WERI-Rb-1 (cell line): ENCODE measurements around the gene GPS1.
A peak's percentile ranks its signal among the peaks of the same experiment; 100 is the strongest.

Source experiments
- DNase-seq: peaks from one replicate; pipeline ENCODE4 v3.0.0-alpha.2; 2020
- H3K27ac ChIP-seq: fragments of 250-450 bp; sonication (Bioruptor Pico); 2 replicates; pipeline ENCODE4 v1.5.1; 2020; ENCODE audit warnings: mild to moderate bottlenecking, moderate library complexity
- H3K27me3 ChIP-seq: fragments of 250-450 bp; sonication (Bioruptor Pico); 2 replicates; pipeline ENCODE4 v1.5.1; 2021; ENCODE audit warnings: mild to moderate bottlenecking, low read depth, moderate library complexity; ENCODE audit not compliant: insufficient read depth, severe bottlenecking
- H3K36me3 ChIP-seq: fragments of 250-450 bp; sonication (Bioruptor Pico); 2 replicates; pipeline ENCODE4 v1.5.1; 2020; ENCODE audit warnings: mild to moderate bottlenecking, moderate library complexity
- H3K4me3 ChIP-seq: 2 replicates; pipeline ENCODE4 v1.5.1; 2011; ENCODE audit warnings: low read depth, mild to moderate bottlenecking, control low read depth, low read length
- H3K9me3 ChIP-seq: fragments of 250-450 bp; sonication (Bioruptor Pico); 2 replicates; pipeline ENCODE4 v1.5.1; 2021; ENCODE audit warnings: mild to moderate bottlenecking, moderate library complexity; ENCODE audit not compliant: severe bottlenecking
- TF ChIP-seq, protein P1 (sequence below): IDR thresholded peaks from 2 replicates; pipeline ENCODE4 v1.5.1; 2011; ENCODE audit warnings: low read depth, mild to moderate bottlenecking, control low read depth, inconsistent platforms, low read length

Gene GPS1

DNA sequence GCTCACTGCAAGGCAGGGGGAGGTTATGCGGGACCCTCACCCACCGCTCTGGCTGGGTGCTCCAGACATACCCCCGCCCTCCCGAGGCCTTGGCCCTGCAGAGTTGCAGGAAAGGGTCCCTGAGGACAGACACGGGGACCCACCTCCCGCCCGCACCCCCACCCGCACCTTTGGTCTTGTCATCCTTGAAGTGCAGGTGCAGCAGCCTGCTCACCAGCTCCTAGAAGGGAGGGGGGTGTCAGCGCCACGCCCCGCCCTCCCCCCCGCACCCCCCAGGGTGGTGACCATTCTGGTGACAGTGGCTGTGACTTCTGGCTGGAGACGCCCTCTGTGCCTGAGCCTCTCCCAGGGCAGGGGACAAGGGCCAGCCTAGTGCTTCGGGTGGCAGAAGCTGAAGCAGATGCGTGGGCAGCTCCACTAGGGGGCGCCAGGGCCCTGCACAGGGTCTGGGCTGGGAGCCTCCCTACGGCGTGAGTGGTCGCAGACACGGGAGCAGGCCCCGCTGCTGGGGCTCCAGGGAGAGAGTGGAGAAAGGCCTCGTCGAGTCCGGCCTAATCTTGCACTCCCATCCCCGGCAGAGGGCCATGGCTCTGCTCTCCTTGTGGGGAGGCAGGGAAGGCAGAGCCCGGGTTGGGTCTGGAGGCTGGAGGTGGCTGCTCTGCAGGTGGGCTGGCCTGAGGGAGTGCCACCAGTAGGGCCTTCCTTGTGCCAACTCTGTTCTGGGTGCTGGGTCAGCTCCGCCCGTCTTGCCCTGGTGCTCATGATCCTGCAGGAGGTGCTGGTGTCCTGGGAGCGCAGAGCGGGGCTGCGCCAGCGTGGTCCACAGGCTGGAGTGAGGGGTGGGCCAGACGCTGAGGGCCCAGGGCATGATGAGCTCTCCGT lies 31.8 kb upstream of the GPS1 start:
- peak; percentile 91 for DNase-seq
- Histone ChIP-seq H3K36me3 (peaks cover 32% of the 10 kb centered on the region), H3K27ac (peak overlapping the region; percentile 40), H3K4me3 (no peak overlapping the region), H3K9me3 (no peaks in the 10 kb centered on the region), H3K27me3 (no peaks in the 10 kb centered on the region)
- TF ChIP-seq, protein P1, sequence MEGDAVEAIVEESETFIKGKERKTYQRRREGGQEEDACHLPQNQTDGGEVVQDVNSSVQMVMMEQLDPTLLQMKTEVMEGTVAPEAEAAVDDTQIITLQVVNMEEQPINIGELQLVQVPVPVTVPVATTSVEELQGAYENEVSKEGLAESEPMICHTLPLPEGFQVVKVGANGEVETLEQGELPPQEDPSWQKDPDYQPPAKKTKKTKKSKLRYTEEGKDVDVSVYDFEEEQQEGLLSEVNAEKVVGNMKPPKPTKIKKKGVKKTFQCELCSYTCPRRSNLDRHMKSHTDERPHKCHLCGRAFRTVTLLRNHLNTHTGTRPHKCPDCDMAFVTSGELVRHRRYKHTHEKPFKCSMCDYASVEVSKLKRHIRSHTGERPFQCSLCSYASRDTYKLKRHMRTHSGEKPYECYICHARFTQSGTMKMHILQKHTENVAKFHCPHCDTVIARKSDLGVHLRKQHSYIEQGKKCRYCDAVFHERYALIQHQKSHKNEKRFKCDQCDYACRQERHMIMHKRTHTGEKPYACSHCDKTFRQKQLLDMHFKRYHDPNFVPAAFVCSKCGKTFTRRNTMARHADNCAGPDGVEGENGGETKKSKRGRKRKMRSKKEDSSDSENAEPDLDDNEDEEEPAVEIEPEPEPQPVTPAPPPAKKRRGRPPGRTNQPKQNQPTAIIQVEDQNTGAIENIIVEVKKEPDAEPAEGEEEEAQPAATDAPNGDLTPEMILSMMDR = peak; percentile 99

DNA sequence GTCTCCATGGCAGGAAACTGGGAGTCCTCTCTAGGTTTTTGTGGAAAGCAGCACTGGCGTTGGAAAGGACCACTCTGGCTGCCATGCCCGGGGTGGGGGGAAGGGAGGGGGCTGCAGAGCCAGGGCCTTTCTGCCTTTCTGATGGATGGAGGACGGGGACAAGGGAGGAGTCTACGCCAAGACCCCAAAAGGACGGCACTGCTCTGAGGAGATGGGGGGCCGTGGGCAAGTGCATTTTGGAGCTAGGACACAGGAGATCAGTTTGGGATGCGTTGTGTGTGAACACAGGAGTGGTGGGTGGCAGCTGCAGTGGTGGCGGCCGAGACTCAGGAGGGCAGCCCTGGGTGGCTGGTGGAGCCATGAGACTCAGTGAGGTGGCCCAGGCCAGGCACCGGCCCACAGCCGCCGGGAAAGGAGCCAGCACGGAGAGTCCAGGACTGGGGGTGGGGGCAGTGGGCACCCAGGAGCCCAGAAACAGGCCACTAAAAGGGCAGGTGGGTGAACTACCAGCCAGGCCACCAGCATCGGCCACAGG lies 31.1 kb upstream of the GPS1 start:
- Histone ChIP-seq H3K9me3 (no peaks in the 10 kb centered on the region), H3K27me3 (no peaks in the 10 kb centered on the region), H3K36me3 (peaks cover 34% of the 10 kb centered on the region), H3K4me3 (no peak overlapping the region), H3K27ac (no peak overlapping the region)
- no peak for DNase-seq
- TF ChIP-seq, protein P1 = no peak

DNA sequence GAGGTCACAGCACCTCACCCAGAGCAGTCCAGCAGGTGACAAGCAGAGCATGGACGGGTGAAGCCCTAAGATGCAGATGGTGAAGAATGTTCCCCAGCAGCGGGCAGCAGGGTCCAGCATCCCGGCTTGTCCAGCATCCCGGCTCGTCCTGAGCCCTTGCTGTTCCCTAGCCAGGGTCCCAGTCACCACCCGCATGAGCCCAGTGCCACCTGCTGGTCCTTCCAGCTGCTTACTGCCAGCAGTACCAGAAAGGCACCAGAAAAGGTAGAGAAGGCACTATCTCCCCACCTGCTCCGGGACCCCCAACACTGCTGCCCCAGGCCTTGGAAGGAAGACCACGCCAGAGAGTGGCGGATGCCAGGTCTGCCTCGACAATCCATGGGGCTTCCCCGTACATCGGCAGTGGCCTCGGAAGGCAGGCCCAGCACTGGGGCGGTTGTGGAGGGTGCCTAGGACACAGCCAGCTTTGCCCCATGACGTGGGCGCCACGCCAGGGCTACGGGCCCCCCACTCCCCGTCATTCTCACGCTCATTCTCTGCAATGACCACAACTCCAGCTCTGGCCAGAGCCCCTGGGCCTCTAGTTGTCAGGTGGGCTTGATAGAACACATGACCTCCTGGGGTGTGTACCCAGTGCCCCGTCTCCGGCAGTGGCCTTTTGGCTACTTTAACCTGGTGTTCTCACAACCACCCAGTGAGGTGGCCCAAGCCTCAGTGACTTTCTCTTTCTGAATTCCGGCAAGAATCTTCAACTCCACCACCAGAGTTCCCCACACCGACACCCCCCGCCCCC lies 30.4 kb upstream of the GPS1 start:
- Histone ChIP-seq H3K27me3 (no peaks in the 10 kb centered on the region), H3K36me3 (peaks cover 35% of the 10 kb centered on the region), H3K4me3 (peak overlapping the region; percentile 82), H3K27ac (no peak overlapping the region), H3K9me3 (no peaks in the 10 kb centered on the region)
- TF ChIP-seq, protein P1 = peak; percentile 91
- DNase-seq = peak; percentile 88

DNA sequence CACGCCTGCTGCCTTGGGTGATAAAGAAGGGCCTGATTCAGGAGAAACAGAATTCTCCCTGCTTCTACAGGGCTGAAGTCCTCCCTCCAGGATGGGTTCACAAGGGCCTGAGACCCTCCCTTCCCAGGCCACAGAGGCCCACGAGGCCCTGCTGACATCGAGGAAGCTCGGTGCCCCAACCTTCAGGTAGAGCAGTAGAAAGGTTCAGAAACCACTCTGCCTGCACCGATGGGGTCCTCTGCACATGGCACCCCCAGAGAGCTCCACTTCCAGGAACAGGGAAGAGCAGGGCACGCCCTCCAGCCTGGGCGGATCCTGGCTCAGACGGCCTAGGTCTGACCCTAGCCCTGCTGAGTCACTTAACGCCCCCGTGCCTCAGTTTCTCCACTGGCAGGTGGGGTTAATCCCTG lies 29.8 kb upstream of the GPS1 start:
- peak overlapping the region; percentile 72 for H3K27ac ChIP-seq
- TF ChIP-seq, protein P1 = no peak
- peaks cover 35% of the 10 kb centered on the region for H3K36me3 ChIP-seq
- peak overlapping the region; percentile 82 for H3K4me3 ChIP-seq
- H3K9me3 ChIP-seq = no peaks in the 10 kb centered on the region
- no peaks in the 10 kb centered on the region for H3K27me3 ChIP-seq
- no peak for DNase-seq

DNA sequence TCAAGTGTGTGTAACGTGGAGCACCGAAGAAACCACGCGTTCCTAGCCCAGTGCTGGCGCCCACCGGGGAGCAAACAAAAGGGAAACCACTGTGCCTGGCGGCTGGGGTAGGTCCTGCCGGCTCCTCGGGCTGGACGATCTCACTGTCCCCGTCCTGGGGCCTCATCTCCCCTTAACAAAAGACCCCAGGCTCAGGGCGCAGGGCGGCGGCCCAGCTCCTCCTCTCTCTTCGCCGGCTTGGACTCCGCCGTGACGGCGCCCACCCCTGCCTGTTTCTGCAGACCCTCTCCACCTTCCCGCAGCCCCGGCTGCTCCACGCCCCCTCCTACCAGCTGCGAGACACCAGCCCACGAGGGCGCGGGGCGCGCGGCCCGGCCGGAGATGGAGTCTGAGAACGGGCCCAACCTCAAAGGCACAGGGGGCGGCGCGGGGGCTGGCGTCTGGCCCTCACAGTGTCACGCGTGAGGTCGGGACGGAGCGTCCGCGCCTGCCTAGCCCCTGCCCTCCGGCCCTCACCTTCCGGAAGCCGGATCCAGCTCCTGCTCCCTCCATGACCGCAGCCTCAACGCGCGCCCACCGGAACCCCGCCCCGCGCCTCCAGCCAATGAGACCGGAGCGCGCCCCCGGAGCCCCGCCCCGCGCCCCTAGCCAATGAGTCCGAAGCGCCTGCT lies 29.3 kb upstream of the GPS1 start, which contains the start of gene CENPX:
Gene CENPX (minus strand): TSS at position 569 of the 671 bp plus-strand sequence. CDS start 17 bp downstream, at position 552.
- H3K27ac ChIP-seq = peak within 1 kb of the TSS; percentile 72
- no peak for DNase-seq
- H3K4me3 ChIP-seq = peak within 1 kb of the TSS; percentile 86
- TF ChIP-seq, protein P1 = no peak
- peaks cover 36% of the 10 kb centered on the region for H3K36me3 ChIP-seq
- no peaks in the 10 kb centered on the region for H3K27me3 ChIP-seq
- no peaks in the 10 kb centered on the region for H3K9me3 ChIP-seq
